ENCODE results near the gene GTF3C1. TPM values are rescaled to one million over a fixed set of nuclear protein-coding genes. Genes with fewer than 3 reads are reported as not detected.
A peak's percentile ranks its signal among the peaks of the same experiment; 100 is the strongest.

Gene GTF3C1
- total RNA-seq, 2 donors from 2014 or later, result 38.7 to 161 TPM

GRCh38 chr16:27588057-27588456 lies 38.3 kb upstream of the GTF3C1 start:
- DNase-seq (no peak), ATAC-seq (no peak)
- 98 to 99% methylated on average over 3 of the region's 3 CpGs for WGBS, 2 donors
- Histone ChIP-seq H3K9me3 (no peaks in the 10 kb centered on the region), H3K27ac (no peak overlapping the region), H3K4me1 (peaks cover 10% of the 10 kb centered on the region), H3K36me3 (replicated peaks in 1 of 2; ENCODE audit: insufficient read depth in 1 of 2, low read depth in 2 of 2) (no peaks in the 10 kb centered on the region), H3K4me3 (no peak overlapping the region), H3K27me3 (no peaks in the 10 kb centered on the region)
- intact Hi-C loops (cut with DNase I), result no loop called here
- TF ChIP-seq CTCF (IDR thresholded peaks at IDR 0.05), result no peak
- TF ChIP-seq POLR2A (IDR thresholded peaks at IDR 0.05), result no peak

GRCh38 chr16:27586711-27587110 lies 37.0 kb upstream of the GTF3C1 start:
- intact Hi-C loops (cut with DNase I), result no loop called here
- Histone ChIP-seq H3K4me1 (peaks cover 23% of the 10 kb centered on the region), H3K9me3 (no peaks in the 10 kb centered on the region), H3K36me3 (replicated peaks in 1 of 2; ENCODE audit: insufficient read depth in 1 of 2, low read depth in 2 of 2) (no peaks in the 10 kb centered on the region), H3K27ac (no peak overlapping the region), H3K4me3 (no peak overlapping the region), H3K27me3 (no peaks in the 10 kb centered on the region)
- ATAC-seq, result no peak
- WGBS, 2 donors, result 87% methylated on average over 8 of the region's 8 CpGs
- no peak for DNase-seq
- TF ChIP-seq POLR2A (IDR thresholded peaks at IDR 0.05) (no peak), CTCF (IDR thresholded peaks at IDR 0.05) (no peak)

GRCh38 chr16:27585200-27585599 lies 35.5 kb upstream of the GTF3C1 start:
- intact Hi-C loops (cut with DNase I), result no loop called here
- Histone ChIP-seq H3K27me3 (no peaks in the 10 kb centered on the region), H3K27ac (no peak overlapping the region), H3K9me3 (no peaks in the 10 kb centered on the region), H3K4me1 (peaks cover 23% of the 10 kb centered on the region), H3K4me3 (no peak overlapping the region), H3K36me3 (replicated peaks in 1 of 2; ENCODE audit: insufficient read depth in 1 of 2, low read depth in 2 of 2) (no peaks in the 10 kb centered on the region)
- TF ChIP-seq POLR2A (IDR thresholded peaks at IDR 0.05) (no peak), CTCF (IDR thresholded peaks at IDR 0.05) (no peak)
- DNase-seq, result no peak
- WGBS, 2 donors, result 94 to 96% methylated on average over 5 of the region's 5 CpGs
- no peak for ATAC-seq

GRCh38 chr16:27583634-27584033 lies 33.9 kb upstream of the GTF3C1 start:
- no peak for ATAC-seq
- no peak overlapping the region for H3K4me3 ChIP-seq
- peak overlapping the region in 1 of 4 donors; percentile 1 for H3K27ac ChIP-seq
- no peaks in the 10 kb centered on the region for H3K36me3 ChIP-seq (replicated peaks in 1 of 2; ENCODE audit: insufficient read depth in 1 of 2, low read depth in 2 of 2)
- DNase-seq, result no peak
- intact Hi-C loops (cut with DNase I), result no loop called here
- H3K27me3 ChIP-seq, result no peaks in the 10 kb centered on the region
- WGBS, 2 donors, result 94 to 100% methylated on average over 1 of the region's 1 CpG
- H3K9me3 ChIP-seq, result no peaks in the 10 kb centered on the region
- H3K4me1 ChIP-seq, result peaks cover 34% of the 10 kb centered on the region
- TF ChIP-seq POLR2A (IDR thresholded peaks at IDR 0.05) (no peak), CTCF (IDR thresholded peaks at IDR 0.05) (no peak)

GRCh38 chr16:27582883-27583282 lies 33.2 kb upstream of the GTF3C1 start:
- Histone ChIP-seq H3K27ac (peak overlapping the region in 1 of 4 donors; percentile 1), H3K4me3 (no peak overlapping the region), H3K36me3 (replicated peaks in 1 of 2; ENCODE audit: insufficient read depth in 1 of 2, low read depth in 2 of 2) (no peaks in the 10 kb centered on the region), H3K4me1 (peaks cover 41% of the 10 kb centered on the region), H3K27me3 (no peaks in the 10 kb centered on the region), H3K9me3 (no peaks in the 10 kb centered on the region)
- DNase-seq, result peak in 2 of 4 donors; percentile 19 to 28
- 13 to 14% methylated on average over 2 of the region's 2 CpGs for WGBS, 2 donors
- intact Hi-C loops (cut with DNase I), result no loop called here
- TF ChIP-seq CTCF (IDR thresholded peaks at IDR 0.05), result no peak
- TF ChIP-seq POLR2A (IDR thresholded peaks at IDR 0.05), result no peak
- ATAC-seq, result peak; percentile 30
